Fibroblast of the conjunctiva (primary cell): ENCODE measurements around the gene AUTS2.

Experiments
- DNase-seq: peaks from one replicate; pipeline ENCODE4 v3.0.0-alpha.2; 2010; ENCODE audit warnings: low read depth

The AUTS2 gene

GRCh38 chr7:69624435-69625230 is 26.4 kb downstream of the AUTS2 start:
- DNase-seq = no peak

GRCh38 chr7:69625238-69625637 is 27.0 kb downstream of the AUTS2 start:
- no peak for DNase-seq

- DNase-seq = no peak
These were observed 27.5 kb downstream of the AUTS2 start for GRCh38 chr7:69625798-69626197.

GRCh38 chr7:69630292-69630691 is 32.0 kb downstream of the AUTS2 start:
- peak; percentile 43 for DNase-seq

- no peak for DNase-seq
These were observed 32.9 kb downstream of the AUTS2 start for GRCh38 chr7:69631131-69631530.

GRCh38 chr7:69632280-69632679 is 34.0 kb downstream of the AUTS2 start:
- DNase-seq = no peak

GRCh38 chr7:69633122-69633831 is 35.0 kb downstream of the AUTS2 start:
- DNase-seq = no peak

- peak; percentile 9 for DNase-seq
These were observed 37.4 kb downstream of the AUTS2 start for GRCh38 chr7:69635555-69636185.

GRCh38 chr7:69638674-69639073 is 40.4 kb downstream of the AUTS2 start:
- DNase-seq = no peak

- no peak for DNase-seq
These were observed 41.9 kb downstream of the AUTS2 start for GRCh38 chr7:69640216-69640615.

- DNase-seq = no peak
These were observed 42.8 kb downstream of the AUTS2 start for GRCh38 chr7:69640925-69641594.

- no peak for DNase-seq
These were observed 45.0 kb downstream of the AUTS2 start for GRCh38 chr7:69643265-69643664.

GRCh38 chr7:69643708-69644445 is 45.6 kb downstream of the AUTS2 start:
- no peak for DNase-seq

GRCh38 chr7:69645683-69646082 is 47.4 kb downstream of the AUTS2 start:
- DNase-seq = no peak

- DNase-seq = no peak
These were observed 52.9 kb downstream of the AUTS2 start for GRCh38 chr7:69651101-69651590.

- DNase-seq = no peak
These were observed 54.8 kb downstream of the AUTS2 start for GRCh38 chr7:69652947-69653701.

- DNase-seq = no peak
These were observed 55.5 kb downstream of the AUTS2 start for GRCh38 chr7:69653806-69654205.

GRCh38 chr7:69654381-69654780 is 56.1 kb downstream of the AUTS2 start:
- peak; percentile 66 for DNase-seq

GRCh38 chr7:69654849-69655707 is 56.8 kb downstream of the AUTS2 start:
- no peak for DNase-seq

GRCh38 chr7:69656077-69656476 is 57.8 kb downstream of the AUTS2 start:
- DNase-seq = no peak
